Ovary (tissue), 3 donors: ENCODE data around the gene RNF224.

Experiments used
- CTCF ChIP-seq, 3 donors: fragments of 450-650 bp in 2 of 3; fragments of 200-600 bp in 1 of 3; IDR thresholded peaks; one replicate each; pipeline versions ENCODE4 v1.5.1 to v1.8.0; 2016 to 2022; ENCODE audit warnings: antibody characterized with exemption in 3 of 3, mild to moderate bottlenecking in 1 of 3
- POLR2A ChIP-seq: fragments of 450-650 bp; IDR thresholded peaks from one replicate; pipeline ENCODE4 v1.6.1; 2017; ENCODE audit warnings: antibody characterized with exemption, mild to moderate bottlenecking, moderate library complexity
- donor health status: DM: no; HTN: no; CAD: no.

- TF ChIP-seq CTCF (IDR thresholded peaks at IDR 0.05) (no peak), POLR2A (no peak)
Observed at GRCh38 chr9:137201205-137201868, 26.0 kb upstream of the RNF224 start.
